DMS53 treated with DMSO at 0.1 percent for 48 hours (cell line): Measurements from ENCODE around the gene EPHA1.
"Not testable (repeated sequence)": the region's sequence is repeated elsewhere in the genome, so short reads cannot be mapped to it uniquely, and the experiment has no call there.

ENCODE experiments used
- DNase-seq: peaks from one replicate; lab custom pipeline; 2025; ENCODE audit not compliant: unreplicated experiment; lab: John Stamatoyannopoulos, UW

The EPHA1 gene

GRCh38 chr7:143433759-143434158 is 25.1 kb upstream of the EPHA1 start:
- no peak for DNase-seq

- no peak for DNase-seq
These were observed 22.5 kb upstream of the EPHA1 start for GRCh38 chr7:143431109-143431508.

GRCh38 chr7:143429770-143430698 is 21.4 kb upstream of the EPHA1 start:
- DNase-seq, result no peak

DNA sequence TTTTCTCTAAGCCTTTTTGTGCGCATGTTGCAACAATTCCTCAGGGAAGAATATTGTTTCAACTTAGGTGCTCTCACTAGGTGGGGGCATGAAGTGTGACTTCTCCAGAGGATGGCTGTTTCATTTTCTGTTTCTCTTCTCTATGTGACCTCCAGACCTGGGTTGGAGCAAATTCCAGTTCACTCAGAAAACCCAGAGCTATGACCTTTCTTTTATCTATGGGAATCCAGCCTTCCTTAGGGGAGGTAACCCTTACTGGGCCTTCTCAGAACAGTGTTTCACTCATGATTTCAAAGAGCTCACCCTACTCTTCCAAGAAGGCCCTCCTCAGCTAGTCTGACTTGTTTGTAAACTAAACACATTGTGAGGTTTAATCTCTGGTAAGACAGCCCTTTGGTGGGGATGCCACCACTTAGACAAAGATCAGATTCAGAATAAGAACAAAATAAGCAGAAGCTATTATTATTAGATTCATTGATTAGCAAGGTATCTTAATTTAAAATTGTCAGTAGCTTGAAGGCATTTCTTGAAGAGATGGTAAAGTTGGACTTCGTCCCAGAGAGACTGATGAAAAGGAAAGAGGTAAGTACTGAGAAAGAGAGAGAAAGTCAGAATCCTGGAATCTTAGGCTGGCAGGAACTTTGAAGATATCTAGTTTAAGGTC is 18.0 kb upstream of the EPHA1 start:
- DNase-seq, result no peak

DNA sequence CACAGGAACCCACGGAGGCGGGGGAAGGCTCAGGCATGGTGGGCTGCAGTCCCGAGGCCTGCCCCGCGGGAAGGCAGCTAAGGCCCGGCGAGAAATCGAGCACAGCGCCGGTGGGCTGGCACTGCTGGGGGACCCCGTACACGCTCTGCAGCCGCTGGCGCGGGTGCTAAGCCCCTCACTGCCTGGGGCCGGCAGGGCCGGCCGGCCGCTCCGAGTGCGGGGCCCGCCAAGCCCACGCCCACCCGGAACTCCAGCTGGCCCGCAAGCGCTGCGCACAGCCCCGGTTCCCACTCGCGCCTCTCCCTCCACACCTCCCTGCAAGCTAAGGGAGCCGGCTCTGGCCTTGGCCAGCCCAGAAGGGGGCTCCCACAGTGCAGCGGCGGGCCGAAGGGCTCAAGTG is 15.8 kb upstream of the EPHA1 start:
- not testable (repeated sequence) for DNase-seq

GRCh38 chr7:143422033-143422432 is 13.4 kb upstream of the EPHA1 start:
- no peak for DNase-seq

GRCh38 chr7:143420624-143421023 is 12.0 kb upstream of the EPHA1 start:
- DNase-seq, result not testable (repeated sequence)

GRCh38 chr7:143419880-143420279 is 11.2 kb upstream of the EPHA1 start:
- peak; percentile 57 for DNase-seq

DNA sequence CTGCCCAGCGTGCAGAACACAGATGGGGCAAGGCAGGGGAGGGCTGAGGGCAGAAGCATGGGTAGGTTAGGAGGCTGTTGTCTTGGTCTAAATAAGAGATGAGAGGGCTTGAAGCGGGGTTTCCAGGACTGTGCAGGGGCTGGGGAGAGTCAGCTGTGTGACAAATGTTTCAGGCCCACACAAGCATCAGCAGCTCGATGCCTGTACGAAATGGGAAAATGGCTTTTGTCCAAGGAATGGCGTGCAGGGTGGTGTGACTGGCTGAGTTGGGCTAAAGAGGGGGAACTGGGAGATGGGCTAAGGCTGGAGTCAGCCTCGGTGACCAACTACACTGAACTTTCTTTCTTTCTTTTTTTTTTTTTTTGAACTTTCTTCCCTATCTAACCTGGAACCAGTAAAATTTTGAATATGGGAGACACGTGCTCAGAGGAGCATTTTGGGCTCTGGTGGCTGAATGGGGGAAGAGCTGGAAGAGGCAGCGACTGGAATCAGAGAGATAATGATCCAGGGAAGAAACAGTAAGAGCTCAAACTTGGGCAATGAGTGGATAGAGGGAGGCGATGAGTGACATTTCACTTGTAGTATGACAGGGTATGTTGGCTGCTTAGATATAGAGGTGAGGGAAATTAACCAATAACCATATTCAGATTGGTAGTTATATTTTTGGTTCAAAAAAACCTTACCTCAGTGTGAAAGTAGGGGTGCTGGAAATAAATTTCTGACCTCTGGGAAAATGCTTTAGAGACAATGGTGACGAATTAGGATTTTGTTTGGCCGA is 10.2 kb upstream of the EPHA1 start:
- no peak for DNase-seq

GRCh38 chr7:143417734-143418383 is 9.2 kb upstream of the EPHA1 start:
- no peak for DNase-seq

DNA sequence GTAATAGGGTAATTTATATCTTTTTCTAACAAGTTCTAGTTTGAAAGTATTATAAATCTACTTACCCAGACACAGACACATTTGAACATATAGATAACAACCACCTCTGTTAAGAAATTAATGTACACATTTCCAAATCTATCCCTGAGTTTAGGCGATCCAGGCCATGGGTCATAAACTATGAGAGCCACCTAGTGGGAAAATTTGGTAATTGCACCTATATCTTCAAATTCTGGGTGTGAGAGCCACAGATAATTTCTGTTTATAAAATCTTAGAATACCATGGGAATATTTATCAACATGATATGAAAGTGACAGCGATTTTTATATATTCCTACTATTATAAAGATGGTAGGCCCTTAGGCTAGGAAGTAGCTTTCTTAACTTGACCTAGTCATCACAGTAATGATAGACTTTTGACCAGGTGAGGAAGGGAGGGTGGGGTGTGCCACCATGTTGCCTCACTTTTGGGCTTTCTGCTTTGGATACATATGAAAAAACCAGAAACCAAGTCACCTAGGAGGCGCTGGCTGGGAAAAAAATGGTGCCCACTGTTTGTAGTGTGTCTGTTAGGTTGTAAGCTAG is 8.0 kb upstream of the EPHA1 start:
- DNase-seq, result peak; percentile 56

- no peak for DNase-seq
These were observed 7.2 kb upstream of the EPHA1 start for GRCh38 chr7:143415742-143416397.

GRCh38 chr7:143415209-143415608 is 6.6 kb upstream of the EPHA1 start:
- DNase-seq, result not testable (repeated sequence)

DNA sequence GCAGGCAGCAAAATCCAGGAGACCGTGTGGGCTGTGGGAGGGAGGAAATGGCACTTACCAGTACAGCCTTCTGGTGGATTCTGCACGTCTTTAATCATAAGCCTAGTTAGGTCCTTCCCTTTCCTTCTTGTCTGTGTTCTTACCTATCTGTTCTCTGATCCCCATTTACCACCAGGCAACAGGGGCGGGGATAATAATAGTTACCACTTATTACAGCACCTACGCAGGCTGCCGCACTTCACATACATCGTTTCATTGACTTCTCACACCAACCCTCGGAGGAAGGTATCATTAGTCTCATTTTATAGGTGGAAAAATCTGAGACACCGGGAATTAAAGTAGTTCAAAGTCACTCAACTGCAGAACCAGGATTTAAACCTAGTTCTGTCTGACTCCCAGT is 4.5 kb upstream of the EPHA1 start:
- DNase-seq, result no peak

DNA sequence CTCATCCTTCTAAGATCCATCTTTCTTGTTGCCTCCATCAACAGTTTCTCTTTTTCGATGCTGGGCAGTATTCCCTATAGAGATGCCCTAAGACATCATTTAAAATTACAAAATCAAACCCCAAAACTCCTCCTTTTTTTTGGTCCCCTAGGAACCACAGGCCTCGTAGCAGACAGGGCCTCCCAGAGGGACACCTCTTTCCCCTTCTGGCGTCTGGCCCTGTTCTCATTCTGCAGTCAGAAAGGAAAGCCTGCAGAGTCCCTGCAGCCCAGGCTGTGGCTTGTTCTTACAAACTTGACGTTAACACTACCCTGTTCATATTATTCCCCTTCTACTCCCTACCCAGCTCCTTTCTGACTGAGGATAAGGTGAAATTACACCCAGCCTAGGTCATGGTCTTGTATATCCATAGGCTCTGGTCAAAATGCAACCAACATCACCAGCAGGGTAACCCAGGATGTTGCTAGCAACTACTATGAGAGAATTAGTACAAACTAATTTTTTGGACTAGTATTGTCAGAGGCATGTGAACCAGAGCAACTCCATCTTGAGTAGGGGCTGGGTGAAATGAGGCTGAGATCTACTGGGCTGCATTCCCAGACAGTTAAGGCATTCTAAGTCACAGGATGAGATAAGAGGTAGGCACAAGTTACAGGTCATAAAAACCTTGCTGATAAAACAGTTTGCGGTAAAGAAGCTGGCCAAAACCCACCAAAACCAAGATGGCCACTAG is 3.5 kb upstream of the EPHA1 start:
- DNase-seq, result no peak

- no peak for DNase-seq
These were observed 1.9 kb upstream of the EPHA1 start for GRCh38 chr7:143410521-143411004.

- DNase-seq, result no peak
These were observed 387 bp downstream of the EPHA1 start for GRCh38 chr7:143408252-143408685.

- DNase-seq, result no peak
These were observed 1.1 kb downstream of the EPHA1 start for GRCh38 chr7:143407287-143408251.
